ENCODE data around the gene CPM.

GRCh38 chr12:68803948-68804656, 128.9 kb downstream of the CPM start:
- no peak for TF ChIP-seq CTCF (IDR thresholded peaks at IDR 0.05)
- TF ChIP-seq POLR2A (IDR thresholded peaks at IDR 0.05), result no peak
- TF ChIP-seq POLR2AphosphoS5 (IDR thresholded peaks at IDR 0.05), result no peak
